Loucy (cell line): ENCODE measurements around the gene IGF2BP3.

Source experiments
- H2AFZ ChIP-seq: fragments of 200-600 bp; sonication (generic); 2 replicates; pipeline ENCODE4 v1.6.0; 2016; ENCODE audit warnings: antibody characterized with exemption, mild to moderate bottlenecking, low read length, moderate library complexity
- H3F3A ChIP-seq: fragments of 200-600 bp; 2 replicates; pipeline ENCODE4 v1.6.0; 2016; ENCODE audit warnings: antibody characterized with exemption, low read depth, mild to moderate bottlenecking
- H3K27me3 ChIP-seq: fragments of 200-600 bp; sonication (generic); 2 replicates; pipeline ENCODE4 v1.6.1; 2014; ENCODE audit warnings: low read length, mild to moderate bottlenecking; ENCODE audit not compliant: insufficient read depth, poor library complexity, severe bottlenecking
- H3K36me3 ChIP-seq: fragments of 200-600 bp; sonication (generic); 2 replicates; pipeline ENCODE4 v1.6.1; 2016; ENCODE audit warnings: low read length; ENCODE audit not compliant: insufficient read depth
- H3K4me1 ChIP-seq: fragments of 200-600 bp; sonication (generic); 2 replicates; pipeline ENCODE4 v1.5.1; 2014; ENCODE audit warnings: low read length, mild to moderate bottlenecking; ENCODE audit not compliant: insufficient read depth, poor library complexity, severe bottlenecking
- H3K4me2 ChIP-seq: fragments of 200-600 bp; sonication (generic); 2 replicates; pipeline ENCODE4 v1.6.0; 2014; ENCODE audit warnings: antibody characterized with exemption, low read length, low read depth, mild to moderate bottlenecking; ENCODE audit not compliant: poor library complexity, severe bottlenecking
- H3K4me3 ChIP-seq: fragments of 200-600 bp; sonication (generic); 2 replicates; pipeline ENCODE4 v1.5.1; 2014; ENCODE audit warnings: low read length, mild to moderate bottlenecking, mixed read lengths; ENCODE audit not compliant: poor library complexity, severe bottlenecking
- H3K79me2 ChIP-seq: fragments of 200-600 bp; sonication (generic); 2 replicates; pipeline ENCODE4 v1.6.1; 2014; ENCODE audit warnings: low read length; ENCODE audit not compliant: insufficient read depth
- H3K9ac ChIP-seq: fragments of 200-600 bp; sonication (generic); 2 replicates; pipeline ENCODE4 v1.6.0; 2014; ENCODE audit warnings: mild to moderate bottlenecking, low read depth, low read length, moderate library complexity; ENCODE audit not compliant: poor library complexity, severe bottlenecking
- H3K9me2 ChIP-seq: fragments of 200-600 bp; sonication (generic); replicated peaks from 2 replicates; pipeline ENCODE4 v1.6.1; 2016; ENCODE audit warnings: low read depth, low read length, mixed read lengths
- H3K9me3 ChIP-seq: fragments of 200-600 bp; sonication (generic); 2 replicates; pipeline ENCODE4 v1.6.1; 2014; ENCODE audit warnings: mild to moderate bottlenecking, antibody characterized with exemption, low read length, low read depth; ENCODE audit not compliant: insufficient read depth
- H4K20me1 ChIP-seq: fragments of 200-600 bp; sonication (generic); 2 replicates; pipeline ENCODE4 v1.6.0; 2014; ENCODE audit warnings: antibody characterized with exemption, low read length, mild to moderate bottlenecking; ENCODE audit not compliant: insufficient read depth, poor library complexity, severe bottlenecking
- CTCF ChIP-seq: fragments of 200-600 bp; sonication (generic); conservative IDR thresholded peaks from 2 replicates; pipeline ENCODE4 v1.5.1; 2014; ENCODE audit warnings: mild to moderate bottlenecking, antibody characterized with exemption, low read length
- EZH2phosphoT487 ChIP-seq: fragments of 200-600 bp; IDR thresholded peaks from 2 replicates; pipeline ENCODE4 v1.6.1; 2018; ENCODE audit warnings: antibody characterized with exemption, mild to moderate bottlenecking, moderate library complexity, borderline replicate concordance

Gene IGF2BP3

GRCh38 chr7:23396222-23397015 lies 73.9 kb downstream of the IGF2BP3 start:
- Histone ChIP-seq H2AFZ (no peak overlapping the region), H3K9me3 (no peaks in the 10 kb centered on the region), H3K36me3 (no peaks in the 10 kb centered on the region), H4K20me1 (no peaks in the 10 kb centered on the region), H3F3A (no peaks in the 10 kb centered on the region), H3K4me1 (no peaks in the 10 kb centered on the region), H3K9me2 (no peaks in the 10 kb centered on the region), H3K9ac (no peak overlapping the region), H3K4me2 (no peak overlapping the region), H3K27me3 (no peaks in the 10 kb centered on the region), H3K4me3 (no peak overlapping the region), H3K79me2 (no peaks in the 10 kb centered on the region)
- TF ChIP-seq EZH2phosphoT487: no peak
- no peak for TF ChIP-seq CTCF

GRCh38 chr7:23394488-23395171 lies 75.7 kb downstream of the IGF2BP3 start:
- Histone ChIP-seq H3K9me3 (no peaks in the 10 kb centered on the region), H2AFZ (no peak overlapping the region), H3K27me3 (no peaks in the 10 kb centered on the region), H3K79me2 (no peaks in the 10 kb centered on the region), H3K4me3 (no peak overlapping the region), H3F3A (no peaks in the 10 kb centered on the region), H4K20me1 (no peaks in the 10 kb centered on the region), H3K4me2 (no peak overlapping the region), H3K9ac (no peak overlapping the region), H3K9me2 (no peaks in the 10 kb centered on the region), H3K4me1 (no peaks in the 10 kb centered on the region), H3K36me3 (no peaks in the 10 kb centered on the region)
- TF ChIP-seq CTCF (no peak), EZH2phosphoT487 (no peak)

- no peak overlapping the region for H3K4me2 ChIP-seq
- TF ChIP-seq EZH2phosphoT487: no peak
- no peak for TF ChIP-seq CTCF
- no peaks in the 10 kb centered on the region for H3K27me3 ChIP-seq
- no peaks in the 10 kb centered on the region for H3F3A ChIP-seq
- no peak overlapping the region for H3K9ac ChIP-seq
- H3K36me3 ChIP-seq: no peaks in the 10 kb centered on the region
- no peaks in the 10 kb centered on the region for H3K9me2 ChIP-seq
- no peaks in the 10 kb centered on the region for H3K4me1 ChIP-seq
- H4K20me1 ChIP-seq: no peaks in the 10 kb centered on the region
- no peaks in the 10 kb centered on the region for H3K9me3 ChIP-seq
- no peak overlapping the region for H3K4me3 ChIP-seq
- no peaks in the 10 kb centered on the region for H3K79me2 ChIP-seq
- H2AFZ ChIP-seq: no peak overlapping the region
Observed at GRCh38 chr7:23393636-23394035, 76.7 kb downstream of the IGF2BP3 start.
